Thymus (tissue), 14 donors: ENCODE measurements around the gene PRAMEF20. TPM values are rescaled to one million over a fixed set of nuclear protein-coding genes. Genes with fewer than 3 reads are reported as not detected.
"Not testable (repeated sequence)": the region's sequence is repeated elsewhere in the genome, so short reads cannot be mapped to it uniquely, and the experiment has no call there.

Source experiments
- DNase-seq, 9 donors: peaks; one replicate each; pipeline ENCODE4 v3.0.0-alpha.2; 2013; ENCODE audit warnings: low spot score in 9 of 9, low read depth in 6 of 9, missing footprints in 1 of 9
- H3K27ac ChIP-seq, 2 donors: one replicate each; pipeline ENCODE4 v1.5.1; 2013; ENCODE audit warnings: control low read depth in 1 of 2, low read depth in 1 of 2, low read length in 1 of 2, mild to moderate bottlenecking in 1 of 2, moderate library complexity in 1 of 2
- H3K27me3 ChIP-seq, 2 donors: one replicate each; pipeline ENCODE4 v1.5.1; 2013; ENCODE audit warnings: low read length in 1 of 2; ENCODE audit not compliant: control insufficient read depth in 2 of 2, insufficient read depth in 1 of 2
- H3K36me3 ChIP-seq, 2 donors: one replicate each; pipeline ENCODE4 v1.5.1; 2013; ENCODE audit warnings: low read length in 1 of 2, mild to moderate bottlenecking in 1 of 2, moderate library complexity in 1 of 2; ENCODE audit not compliant: control insufficient read depth in 2 of 2, insufficient read depth in 2 of 2
- H3K4me1 ChIP-seq, 2 donors: one replicate each; pipeline ENCODE4 v1.5.1; 2013; ENCODE audit warnings: low read length in 2 of 2; ENCODE audit not compliant: control insufficient read depth in 2 of 2, insufficient read depth in 2 of 2
- H3K4me3 ChIP-seq, 2 donors: one replicate each; pipeline ENCODE4 v1.5.1; 2013; ENCODE audit warnings: low read length in 2 of 2, control low read depth in 1 of 2, mild to moderate bottlenecking in 1 of 2
- H3K9me3 ChIP-seq, 2 donors: one replicate each; pipeline ENCODE4 v1.5.1; 2013; ENCODE audit warnings: low read length in 1 of 2, mild to moderate bottlenecking in 1 of 2; ENCODE audit not compliant: control insufficient read depth in 2 of 2, insufficient read depth in 1 of 2
- WGBS: extraction: QIAGEN DNeasy Blood & Tissue Kit; methylation state at CpG from one replicate; pipeline ENCODE4 v1.1.7; 2013; 5-methylcytosine and 5-hydroxymethylcytosine counted together
- long read RNA-seq, 10 donors: transcript quantifications; one replicate each; lab custom pipeline, GENCODE V29; 2026
- polyA plus RNA-seq: library from polyadenylated mRNA; stranded (reverse); fragments of 200-250 nt; gene quantifications from one replicate; pipeline ENCODE4 v1.2.3, GENCODE V29; 2013
- total RNA-seq: library from RNA; stranded (reverse); fragments of 120-200 nt; gene quantifications from one replicate; pipeline ENCODE4 v1.2.4, GENCODE V29; 2013
- donor health status: healthy.

PRAMEF20 gene
- total RNA-seq = 0.05 TPM
- polyA plus RNA-seq = 0.05 TPM
- long read RNA-seq, donor 1 = 0 reads
- long read RNA-seq, donor 2 = 0 reads
- long read RNA-seq, donor 3 = 0 reads
- long read RNA-seq, donor 4 = 0 reads
- long read RNA-seq, donor 5 = 0 reads
- long read RNA-seq, donor 6 = 0 reads
- long read RNA-seq, donor 7 = 0 reads
- long read RNA-seq, donor 8 = 0 reads
- long read RNA-seq, donor 9 = 0 reads
- long read RNA-seq, donor 10 = 0 reads

- H3K9me3 ChIP-seq, DNase-seq, H3K27ac ChIP-seq, H3K4me1 ChIP-seq, H3K27me3 ChIP-seq, H3K4me3 ChIP-seq, H3K36me3 ChIP-seq: not testable (repeated sequence)
- 91% methylated on average over 4 of the region's 4 CpGs for WGBS
Observed at GRCh38 chr1:13410150-13410549, at the start of gene PRAMEF20. Gene PRAMEF20 (plus strand): TSS chr1:13410450. CDS start chr1:13416355, 5,905 bp downstream.

DNA sequence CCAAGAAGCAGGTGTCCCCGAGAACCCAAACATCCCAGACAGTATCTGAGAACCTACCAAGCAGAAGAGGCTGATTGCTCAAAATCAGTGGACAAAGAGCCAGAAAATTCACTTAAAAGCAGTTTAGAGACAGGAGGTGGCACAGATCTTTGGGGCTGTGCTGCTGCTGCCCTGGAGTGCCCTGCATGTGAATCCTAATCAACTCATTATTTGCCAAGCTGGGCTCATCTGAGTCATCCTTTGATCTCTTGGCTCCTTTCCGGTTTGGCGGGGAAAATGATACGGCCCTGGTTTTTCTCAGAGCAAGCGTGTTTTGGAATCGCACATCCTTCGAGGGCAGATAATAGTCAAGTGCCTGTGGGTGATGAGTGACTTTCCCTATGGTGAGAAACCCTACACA is 47.9 kb upstream of the PRAMEF20 start:
- H3K4me1 ChIP-seq, H3K9me3 ChIP-seq, DNase-seq, H3K27ac ChIP-seq, H3K4me3 ChIP-seq, H3K27me3 ChIP-seq, H3K36me3 ChIP-seq: not testable (repeated sequence)
- 85% methylated on average over 1 of the region's 7 CpGs for WGBS

DNA sequence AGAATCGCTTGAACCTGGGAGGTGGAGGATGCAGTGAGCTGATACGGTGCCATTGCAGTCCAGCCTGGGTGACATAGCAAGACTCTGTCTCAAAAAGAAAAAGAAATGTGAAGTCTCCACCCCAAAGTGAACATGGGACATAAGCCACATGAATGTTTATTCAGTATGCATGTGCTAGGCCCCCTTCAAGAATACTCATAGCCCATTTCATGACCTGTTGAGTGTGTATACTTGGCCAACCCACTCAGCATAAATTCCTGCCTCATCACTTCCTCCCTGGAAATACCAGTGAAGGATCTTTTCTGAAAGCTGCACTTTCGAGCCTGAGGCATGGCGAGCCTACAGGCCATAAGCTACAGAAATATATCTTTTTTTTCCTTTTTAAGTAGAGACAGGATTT is 45.3 kb upstream of the PRAMEF20 start:
- 95% methylated on average over 2 of the region's 4 CpGs for WGBS
- H3K27ac ChIP-seq, H3K4me3 ChIP-seq, DNase-seq, H3K9me3 ChIP-seq, H3K27me3 ChIP-seq, H3K36me3 ChIP-seq, H3K4me1 ChIP-seq: not testable (repeated sequence)

GRCh38 chr1:13366536-13366935 is 43.7 kb upstream of the PRAMEF20 start:
- H3K4me1 ChIP-seq, H3K27ac ChIP-seq, DNase-seq, H3K9me3 ChIP-seq, H3K27me3 ChIP-seq, H3K4me3 ChIP-seq, H3K36me3 ChIP-seq: not testable (repeated sequence)
- 84% methylated on average over 3 of the region's 3 CpGs for WGBS

DNA sequence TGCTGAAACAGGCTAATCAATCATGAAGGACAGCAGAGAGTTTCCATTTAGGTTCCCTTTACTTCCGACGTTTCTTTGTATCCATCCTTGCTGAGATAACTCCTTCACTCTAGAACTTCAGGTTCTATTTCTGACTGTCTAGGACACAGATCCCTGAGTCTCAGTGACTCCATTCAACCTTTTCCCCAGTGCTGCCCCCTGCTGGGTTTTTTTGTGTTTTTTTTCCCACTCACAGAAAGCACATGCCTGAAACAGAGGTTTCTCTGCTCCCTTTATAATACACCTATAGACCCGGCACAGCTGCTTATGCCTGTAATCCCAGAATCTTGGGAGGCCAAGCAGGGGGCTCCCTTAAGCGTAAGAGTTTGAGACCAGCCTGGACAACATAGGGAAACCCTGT is 41.7 kb upstream of the PRAMEF20 start:
- H3K27me3 ChIP-seq, H3K36me3 ChIP-seq, H3K27ac ChIP-seq, H3K4me3 ChIP-seq, H3K9me3 ChIP-seq, H3K4me1 ChIP-seq: not testable (repeated sequence)
- WGBS = 86% methylated on average over 3 of the region's 4 CpGs
- peak in 2 of 9 donors; percentile 3 to 8 for DNase-seq

GRCh38 chr1:13378983-13379382 is 31.3 kb upstream of the PRAMEF20 start:
- H3K27ac ChIP-seq, DNase-seq, H3K9me3 ChIP-seq, H3K4me3 ChIP-seq, H3K36me3 ChIP-seq, H3K27me3 ChIP-seq, H3K4me1 ChIP-seq: not testable (repeated sequence)
- 96% methylated on average over 3 of the region's 3 CpGs for WGBS

- H3K4me3 ChIP-seq, H3K27me3 ChIP-seq, H3K4me1 ChIP-seq, H3K9me3 ChIP-seq, H3K36me3 ChIP-seq, DNase-seq, H3K27ac ChIP-seq: not testable (repeated sequence)
- 92% methylated on average over 3 of the region's 3 CpGs for WGBS
Observed at GRCh38 chr1:13380380-13380779, 29.9 kb upstream of the PRAMEF20 start.

DNA sequence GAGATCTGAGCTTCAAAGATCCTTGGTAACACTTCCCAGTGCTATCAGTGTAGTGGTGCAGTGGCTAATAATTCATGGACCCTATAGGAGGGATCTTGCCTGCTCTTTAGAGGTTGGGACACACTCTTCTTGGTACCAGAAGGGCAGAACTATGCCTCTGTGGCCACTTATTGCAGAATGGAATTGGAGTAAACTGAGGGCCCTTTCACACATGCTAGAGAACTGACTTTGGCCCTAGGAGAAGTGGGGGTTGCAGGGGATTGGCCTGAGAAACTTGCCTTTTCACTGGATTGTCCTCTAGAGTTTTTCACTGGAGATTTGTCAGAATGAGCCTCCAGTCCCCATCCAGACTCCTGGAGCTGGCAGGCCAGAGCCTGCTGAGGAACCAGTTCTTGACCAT is 20.9 kb upstream of the PRAMEF20 start, which contains the start of gene PRAMEF17:
Gene PRAMEF17 (plus strand): TSS at position 301 of the 400 bp plus-strand sequence. CDS start 26 bp downstream, at position 327.
- DNase-seq, H3K9me3 ChIP-seq, H3K27me3 ChIP-seq, H3K27ac ChIP-seq, H3K36me3 ChIP-seq, H3K4me1 ChIP-seq, H3K4me3 ChIP-seq: not testable (repeated sequence)

DNA sequence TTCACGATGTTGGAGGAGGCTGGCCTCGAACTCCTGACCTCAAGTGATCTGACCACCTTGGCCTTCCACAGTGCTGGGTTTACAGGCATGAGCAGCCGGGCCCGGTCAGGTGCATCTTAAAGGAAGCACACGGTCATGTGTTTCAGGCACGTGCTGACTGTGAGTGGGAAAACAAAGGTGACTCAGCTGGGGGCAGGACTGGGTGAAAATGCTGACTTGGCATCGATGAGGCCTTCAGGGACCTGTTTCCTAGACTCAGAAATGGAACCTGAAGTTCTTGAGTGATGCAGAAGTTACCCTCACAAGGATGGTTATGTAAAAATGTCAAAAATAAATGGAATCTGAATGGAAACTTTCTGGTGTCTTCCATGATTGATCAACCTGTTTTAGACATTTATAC is 17.2 kb upstream of the PRAMEF20 start:
- H3K4me3 ChIP-seq, H3K4me1 ChIP-seq, DNase-seq, H3K9me3 ChIP-seq, H3K36me3 ChIP-seq, H3K27ac ChIP-seq, H3K27me3 ChIP-seq: not testable (repeated sequence)
- 78% methylated on average over 7 of the region's 7 CpGs for WGBS

DNA sequence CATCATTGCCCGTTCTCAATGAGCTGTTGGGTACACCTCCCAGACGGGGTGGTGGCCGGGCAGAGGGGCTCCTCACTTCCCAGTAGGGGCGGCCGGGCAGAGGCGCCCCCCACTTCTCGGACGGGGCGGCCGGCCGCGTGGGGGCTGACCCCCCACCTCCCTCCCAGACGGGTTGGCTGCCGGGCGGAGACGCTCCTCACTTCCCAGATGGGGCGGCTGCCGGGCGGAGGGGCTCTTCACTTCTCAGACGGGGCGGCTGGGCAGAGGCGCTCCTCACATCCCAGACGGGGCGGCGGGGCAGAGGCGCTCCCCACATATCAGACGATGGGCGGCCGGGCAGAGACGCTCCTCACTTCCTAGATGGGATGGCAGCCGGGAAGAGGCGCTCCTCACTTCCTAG is 15.5 kb upstream of the PRAMEF20 start:
- DNase-seq, H3K4me1 ChIP-seq, H3K27ac ChIP-seq, H3K9me3 ChIP-seq, H3K36me3 ChIP-seq, H3K27me3 ChIP-seq, H3K4me3 ChIP-seq: not testable (repeated sequence)
- 94% methylated on average over 32 of the region's 32 CpGs for WGBS
